ENCODE measurements around the gene CLIC4.
"Not testable (repeated sequence)": the region's sequence is repeated elsewhere in the genome, so short reads cannot be mapped to it uniquely, and the experiment has no call there.

The CLIC4 gene

DNA sequence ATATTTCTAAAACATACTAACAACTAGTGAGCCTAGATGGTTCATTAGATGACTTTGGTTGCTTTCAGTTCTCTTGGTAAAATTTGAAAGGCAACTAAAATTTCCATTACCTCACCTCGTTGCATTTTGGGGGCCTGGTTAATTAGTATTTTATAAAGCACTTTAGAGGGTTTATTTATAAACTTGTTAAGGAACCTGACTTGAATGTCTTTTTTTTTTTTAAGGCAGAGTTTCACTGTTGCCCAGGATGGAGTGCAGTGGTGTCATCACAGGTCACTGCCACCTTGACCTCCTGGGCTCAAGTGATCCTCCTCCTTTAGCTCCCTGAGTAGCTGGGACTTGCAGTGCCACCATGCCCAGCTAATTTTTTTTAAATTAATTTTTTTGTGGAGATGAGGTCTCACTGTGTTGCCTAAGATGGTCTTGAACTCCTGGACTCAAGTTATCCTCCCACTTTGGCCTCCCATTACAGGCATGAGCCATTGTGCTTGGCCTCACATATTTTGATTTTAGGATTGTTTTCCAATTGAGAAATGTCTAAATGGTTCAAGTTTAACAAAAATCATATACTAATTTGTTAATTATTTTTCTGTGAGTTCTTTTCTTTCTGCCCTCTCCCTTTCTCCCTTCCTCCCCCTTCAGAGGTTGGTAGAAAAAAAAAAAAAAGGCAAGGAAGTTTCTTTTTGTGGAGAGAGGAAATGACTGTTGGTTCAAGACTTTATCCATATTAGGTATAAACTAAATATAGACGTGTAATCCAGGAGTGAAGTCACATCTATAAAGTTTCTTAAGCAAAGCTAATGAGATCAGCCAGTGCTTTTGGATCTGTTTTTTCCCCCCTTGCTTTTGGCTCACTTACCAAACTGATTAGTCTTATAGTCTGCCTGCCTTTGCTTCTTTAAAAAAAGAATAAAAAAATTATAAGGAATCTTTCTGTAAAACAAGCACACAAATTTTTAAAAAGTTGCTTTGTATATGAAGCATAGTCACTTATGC is 24.7 kb downstream of the CLIC4 start:
- peak; percentile 56 for DNase-seq (ENCODE audit: insufficient read length, low spot score)
- FAIRE-seq: no peak

- no peak for FAIRE-seq
These were observed 25.6 kb downstream of the CLIC4 start for GRCh38 chr1:24770881-24771280.

GRCh38 chr1:24771574-24771973 is 26.3 kb downstream of the CLIC4 start:
- FAIRE-seq (no peak), DNase-seq (ENCODE audit: insufficient read length, low spot score) (no peak)

More at GRCh38 chr1:24770881-24771280, 25.6 kb downstream of the CLIC4 start:
- no peak for DNase-seq (ENCODE audit: insufficient read length, low spot score)

DNA sequence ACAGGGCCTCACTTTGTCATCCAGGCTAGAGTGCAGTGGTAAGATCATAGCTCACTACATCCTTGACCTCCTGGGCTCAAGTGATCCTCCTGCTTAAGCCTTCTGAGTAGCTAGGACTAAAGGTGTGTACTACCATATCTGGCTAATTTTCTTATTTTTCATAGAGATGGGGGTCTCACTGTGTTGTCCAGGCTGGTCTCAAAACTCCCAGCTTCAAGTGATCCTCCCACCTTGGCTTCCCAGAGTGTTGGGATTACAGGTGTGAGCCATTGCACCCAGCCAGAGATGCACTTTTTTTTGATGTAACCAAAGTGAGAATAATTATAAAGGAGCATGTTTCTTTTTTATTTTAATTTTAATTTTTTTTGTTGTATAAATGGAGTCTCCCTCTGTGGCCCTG is 28.4 kb downstream of the CLIC4 start:
- FAIRE-seq: no peak
- no peak for DNase-seq (ENCODE audit: insufficient read length, low spot score)

- FAIRE-seq (no peak), DNase-seq (ENCODE audit: insufficient read length, low spot score) (no peak)
These were observed 30.1 kb downstream of the CLIC4 start for GRCh38 chr1:24775348-24775747.

DNA sequence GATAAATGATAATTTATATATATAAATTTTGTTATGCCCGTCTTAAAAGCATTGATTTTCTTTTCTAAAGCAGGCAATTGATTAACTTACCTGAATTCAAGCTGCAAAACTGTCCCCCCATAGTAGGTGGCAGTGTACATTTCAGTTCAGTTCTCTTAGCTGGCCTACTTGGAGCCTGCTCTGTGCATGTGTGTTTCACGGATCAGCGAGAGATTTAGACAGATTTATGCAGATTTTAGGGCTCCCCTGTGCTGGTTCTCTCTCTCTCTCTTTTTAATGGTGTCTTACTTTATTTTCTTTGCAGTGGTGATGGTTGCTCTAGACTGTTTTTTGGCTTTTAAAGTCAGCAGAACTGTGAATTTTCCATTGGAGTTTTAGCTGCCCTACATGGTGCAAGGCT is 30.7 kb downstream of the CLIC4 start:
- FAIRE-seq (no peak), DNase-seq (ENCODE audit: insufficient read length, low spot score) (no peak)

DNA sequence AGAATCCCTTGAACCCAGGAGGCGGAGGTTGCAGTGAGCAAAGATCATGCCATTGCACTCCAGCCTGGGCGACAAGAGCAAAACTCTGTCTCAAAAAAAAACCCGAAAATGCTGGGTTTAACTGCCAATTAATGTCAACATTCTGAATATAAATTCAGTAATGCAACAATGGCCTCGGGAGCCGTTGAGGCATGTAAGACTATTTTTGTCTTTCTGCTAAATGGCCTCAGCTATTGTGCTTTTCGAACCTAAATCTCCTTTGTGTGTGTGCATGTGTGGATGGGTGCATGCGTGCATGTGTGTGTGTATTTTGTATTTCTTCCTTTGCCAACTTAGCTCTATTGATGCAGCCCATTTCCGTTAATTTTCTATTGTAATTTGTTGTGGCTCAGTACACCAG is 31.6 kb downstream of the CLIC4 start:
- FAIRE-seq: no peak
- no peak for DNase-seq (ENCODE audit: insufficient read length, low spot score)

GRCh38 chr1:24778141-24778540 is 32.9 kb downstream of the CLIC4 start:
- FAIRE-seq: no peak
- DNase-seq (ENCODE audit: insufficient read length, low spot score): no peak

DNA sequence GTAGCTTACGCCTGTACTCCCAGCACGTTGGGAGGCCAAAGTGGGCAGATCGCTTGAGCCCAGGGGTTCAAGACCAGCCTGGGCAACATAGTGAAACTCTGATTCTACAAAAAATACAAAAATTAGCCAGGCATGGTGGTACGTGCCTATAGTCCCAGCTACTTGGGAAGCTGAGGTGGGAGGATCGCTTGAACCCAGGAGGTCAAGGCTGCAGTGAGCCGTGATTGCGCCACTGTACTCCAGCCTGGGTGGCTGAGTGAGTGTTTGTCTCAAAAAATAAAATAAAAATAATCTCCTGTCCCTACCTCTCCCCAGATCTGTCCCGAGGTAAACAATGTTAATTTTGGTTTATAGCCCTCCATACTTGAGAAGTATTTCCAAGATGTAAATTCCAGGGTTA is 34.0 kb downstream of the CLIC4 start:
- DNase-seq (ENCODE audit: insufficient read length, low spot score); FAIRE-seq: not testable (repeated sequence)

GRCh38 chr1:24779689-24780464 is 34.6 kb downstream of the CLIC4 start:
- DNase-seq (ENCODE audit: insufficient read length, low spot score) (no peak), FAIRE-seq (no peak)

- not testable (repeated sequence) for FAIRE-seq; DNase-seq (ENCODE audit: insufficient read length, low spot score)
These were observed 35.4 kb downstream of the CLIC4 start for GRCh38 chr1:24780626-24781025.

DNA sequence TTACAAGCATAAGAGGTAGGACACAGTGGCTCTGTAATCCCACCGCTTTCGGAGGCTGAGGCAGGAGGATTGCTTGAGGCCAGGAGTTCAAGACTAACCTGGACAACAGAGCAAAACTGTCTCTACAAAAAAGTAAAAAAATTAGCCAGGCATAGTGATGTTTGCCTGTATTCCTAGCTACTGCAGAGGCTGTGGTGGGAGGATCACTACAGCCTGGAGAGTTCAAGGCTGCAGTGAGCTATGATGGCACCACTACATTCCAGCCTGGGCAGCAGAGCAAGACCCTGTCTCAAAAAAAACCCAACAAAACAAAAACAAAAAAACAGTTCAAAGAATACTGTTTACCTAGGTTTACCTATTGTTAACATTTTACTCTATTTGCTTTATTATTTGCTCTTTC is 37.4 kb downstream of the CLIC4 start:
- FAIRE-seq: no peak
- no peak for DNase-seq (ENCODE audit: insufficient read length, low spot score)

DNA sequence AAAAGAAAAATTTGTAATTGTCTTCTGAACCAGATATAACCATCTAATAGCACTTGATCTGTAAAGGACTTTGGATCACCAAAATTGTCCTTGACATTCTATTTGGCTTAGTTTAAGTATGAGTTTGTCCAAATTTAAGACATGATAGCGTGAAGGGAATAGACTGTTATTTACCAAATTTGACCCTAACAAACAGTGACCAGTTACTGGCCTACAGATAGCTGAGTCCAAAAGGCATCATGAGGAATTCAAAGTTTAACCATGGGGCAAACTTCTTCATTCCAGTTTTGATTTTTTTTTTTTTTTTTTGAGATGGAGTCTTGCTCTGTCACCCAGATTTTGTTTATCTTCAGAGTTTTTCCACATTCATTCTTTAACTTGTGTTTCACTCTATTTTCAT is 38.5 kb downstream of the CLIC4 start:
- FAIRE-seq: no peak

GRCh38 chr1:24786191-24786590 is 40.9 kb downstream of the CLIC4 start:
- DNase-seq (ENCODE audit: insufficient read length, low spot score) (no peak), FAIRE-seq (no peak)

More for the DNA sequence above, 38.5 kb downstream of the CLIC4 start:
- DNase-seq (ENCODE audit: insufficient read length, low spot score): no peak

DNA sequence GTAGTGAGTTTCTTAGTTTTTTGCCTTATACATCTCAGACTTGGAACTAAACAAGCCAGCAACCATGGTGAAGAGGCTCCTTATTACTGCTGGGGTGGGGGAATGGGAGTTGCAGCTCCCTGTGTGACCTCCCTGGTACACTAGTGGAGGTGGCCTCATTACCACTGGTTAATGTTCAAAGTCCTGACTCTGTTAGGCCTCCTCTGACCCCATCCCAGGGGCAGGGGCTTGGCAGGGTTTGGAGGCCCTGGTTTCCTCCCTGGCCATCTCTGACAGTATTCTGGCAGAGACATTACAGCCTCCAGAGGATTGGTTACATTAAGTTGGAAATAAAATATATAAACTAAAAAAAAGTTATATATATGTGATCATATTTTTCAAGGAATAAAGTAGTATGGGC is 45.2 kb downstream of the CLIC4 start:
- FAIRE-seq (no peak), DNase-seq (ENCODE audit: insufficient read length, low spot score) (no peak)

GRCh38 chr1:24793447-24794129 is 48.3 kb downstream of the CLIC4 start:
- peak; percentile 28 for DNase-seq (ENCODE audit: insufficient read length, low spot score)
- no peak for FAIRE-seq

GRCh38 chr1:24794130-24794502 is 48.9 kb downstream of the CLIC4 start:
- FAIRE-seq; DNase-seq (ENCODE audit: insufficient read length, low spot score): not testable (repeated sequence)

GRCh38 chr1:24795236-24795635 is 50.0 kb downstream of the CLIC4 start:
- DNase-seq (ENCODE audit: insufficient read length, low spot score) (no peak), FAIRE-seq (no peak)

DNA sequence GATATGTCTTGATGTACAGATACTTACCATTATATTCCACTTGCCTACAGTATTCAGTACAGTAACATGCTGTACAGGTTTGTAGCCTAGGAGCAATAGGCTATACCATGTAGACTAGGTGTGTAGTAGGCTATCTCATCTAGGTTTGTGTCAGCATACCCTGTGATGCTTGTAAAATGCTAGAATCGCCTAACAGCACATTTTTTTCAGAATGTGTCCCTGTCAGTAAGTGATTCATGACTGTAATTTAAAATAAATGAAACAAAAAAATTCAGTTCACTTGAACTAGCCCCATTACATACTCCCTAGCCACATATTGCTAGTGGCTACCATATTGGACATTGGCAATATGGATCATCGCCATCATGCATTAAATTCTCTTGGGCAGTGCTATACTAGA is 51.3 kb downstream of the CLIC4 start:
- FAIRE-seq: no peak
- no peak for DNase-seq (ENCODE audit: insufficient read length, low spot score)

GRCh38 chr1:24799242-24799641 is 54.0 kb downstream of the CLIC4 start:
- DNase-seq (ENCODE audit: insufficient read length, low spot score); FAIRE-seq: not testable (repeated sequence)

GRCh38 chr1:24801176-24801575 is 55.9 kb downstream of the CLIC4 start:
- no peak for FAIRE-seq
- DNase-seq (ENCODE audit: insufficient read length, low spot score): no peak
